ENCODE measurements around the gene COL1A2. TPM values are rescaled to one million over a fixed set of nuclear protein-coding genes. Genes with fewer than 3 reads are reported as not detected.

Gene COL1A2
- total RNA-seq, 2 experiments from 2014 or later, result 0.28 to 0.33 TPM

GRCh38 chr7:94436018-94436604, 41.4 kb downstream of the COL1A2 start:
- Histone ChIP-seq H3K4me1 (ENCODE audit: insufficient read depth, low read length) (no peaks in the 10 kb centered on the region), H3K9me3 (ENCODE audit: control insufficient read depth in 1 of 2, insufficient read depth in 1 of 2, low read length in 2 of 2) (no peaks in the 10 kb centered on the region), H3K36me3 (ENCODE audit: insufficient read depth, low read length) (no peaks in the 10 kb centered on the region), H3K27ac (ENCODE audit: low read depth in 1 of 2, low read length in 2 of 2) (no peak overlapping the region), H3K4me3 (ENCODE audit: low read length) (no peak overlapping the region), H3K27me3 (ENCODE audit: control insufficient read depth in 1 of 2, insufficient read depth in 2 of 2, low read length in 2 of 2) (peaks cover 0 to 20% of the 10 kb centered on the region in 2 experiments)
- H3K27ac Mint-ChIP-seq, result no peak overlapping the region
- peak; percentile 76 for TF ChIP-seq CTCF (IDR thresholded peaks at IDR 0.05)
- no peak overlapping the region for H3K4me3 Mint-ChIP-seq
- peaks cover 6% of the 10 kb centered on the region for H3K4me1 Mint-ChIP-seq (ENCODE audit: low read depth)
- DNase-seq (peak in 13 of 14 experiments; percentile 1 to 70 (median 21)), ATAC-seq (ENCODE audit: poor library complexity) (peak; percentile 77)
- no peaks in the 10 kb centered on the region for H3K36me3 Mint-ChIP-seq (ENCODE audit: low read depth)
- CTCF ChIA-PET, result interaction anchor here (0.9 kb wide), 1 partner anchor 9 kb away, joined by 3 read pairs; no protein-coding TSS in a partner anchor
- intact Hi-C loops (cut with DNase I, micrococcal nuclease), result loop anchor here (5.0 to 10.0 kb wide), 2 partner anchors 1254 to 1261 kb away; no protein-coding TSS in a partner anchor
- POLR2A ChIA-PET, result no interaction called here
- H3K27me3 Mint-ChIP-seq, result peaks cover 35% of the 10 kb centered on the region
- H3K9me3 Mint-ChIP-seq, result no peaks in the 10 kb centered on the region

- POLR2A ChIA-PET, result no interaction called here
- H3K9me3 Mint-ChIP-seq, result no peaks in the 10 kb centered on the region
- ATAC-seq (ENCODE audit: poor library complexity) (no peak), DNase-seq (no peak)
- Histone ChIP-seq H3K27me3 (ENCODE audit: control insufficient read depth in 1 of 2, insufficient read depth in 2 of 2, low read length in 2 of 2) (peaks cover 0 to 20% of the 10 kb centered on the region in 2 experiments), H3K36me3 (ENCODE audit: insufficient read depth, low read length) (no peaks in the 10 kb centered on the region), H3K27ac (ENCODE audit: low read depth in 1 of 2, low read length in 2 of 2) (no peak overlapping the region), H3K4me1 (ENCODE audit: insufficient read depth, low read length) (no peaks in the 10 kb centered on the region), H3K9me3 (ENCODE audit: control insufficient read depth in 1 of 2, insufficient read depth in 1 of 2, low read length in 2 of 2) (no peaks in the 10 kb centered on the region), H3K4me3 (ENCODE audit: low read length) (no peak overlapping the region)
- no peak overlapping the region for H3K4me3 Mint-ChIP-seq
- H3K4me1 Mint-ChIP-seq (ENCODE audit: low read depth), result peaks cover 6% of the 10 kb centered on the region
- H3K36me3 Mint-ChIP-seq (ENCODE audit: low read depth), result no peaks in the 10 kb centered on the region
- CTCF ChIA-PET, result interaction anchor here (0.8 to 0.9 kb wide), 2 partner anchors 8 to 14 kb away, joined by 3 read pairs; no protein-coding TSS in a partner anchor
- TF ChIP-seq CTCF (IDR thresholded peaks at IDR 0.05), result no peak
- intact Hi-C loops (cut with DNase I, micrococcal nuclease), result loop anchor here (5.0 to 10.0 kb wide), 2 partner anchors 1254 to 1262 kb away; no protein-coding TSS in a partner anchor
- H3K27me3 Mint-ChIP-seq, result peaks cover 35% of the 10 kb centered on the region
- no peak overlapping the region for H3K27ac Mint-ChIP-seq
Observed at GRCh38 chr7:94436700-94437099, 42.0 kb downstream of the COL1A2 start.

GRCh38 chr7:94439893-94440381, 45.2 kb downstream of the COL1A2 start:
- Mint-ChIP-seq H3K36me3 (ENCODE audit: low read depth) (no peaks in the 10 kb centered on the region), H3K4me1 (ENCODE audit: low read depth) (peaks cover 6% of the 10 kb centered on the region), H3K9me3 (no peaks in the 10 kb centered on the region), H3K4me3 (no peak overlapping the region), H3K27ac (no peak overlapping the region), H3K27me3 (peaks cover 46% of the 10 kb centered on the region)
- TF ChIP-seq CTCF (IDR thresholded peaks at IDR 0.05), result no peak
- CTCF ChIA-PET, result interaction anchor here (0.8 kb wide), 1 partner anchor 9 kb away, joined by 3 read pairs; no protein-coding TSS in a partner anchor
- DNase-seq, result no peak
- POLR2A ChIA-PET, result no interaction called here
- no peak overlapping the region for H3K4me3 ChIP-seq (ENCODE audit: low read length)
- ATAC-seq (ENCODE audit: poor library complexity), result no peak
- H3K4me1 ChIP-seq (ENCODE audit: insufficient read depth, low read length), result no peaks in the 10 kb centered on the region
- intact Hi-C loops (cut with DNase I, micrococcal nuclease), result loop anchor here (5.0 to 10.0 kb wide), 2 partner anchors 1258 to 1265 kb away; no protein-coding TSS in a partner anchor
- H3K36me3 ChIP-seq (ENCODE audit: insufficient read depth, low read length), result no peaks in the 10 kb centered on the region
- H3K27ac ChIP-seq (ENCODE audit: low read depth in 1 of 2, low read length in 2 of 2), result no peak overlapping the region
- H3K27me3 ChIP-seq (ENCODE audit: control insufficient read depth in 1 of 2, insufficient read depth in 2 of 2, low read length in 2 of 2), result peaks cover 0 to 20% of the 10 kb centered on the region in 2 experiments
- H3K9me3 ChIP-seq (ENCODE audit: control insufficient read depth in 1 of 2, insufficient read depth in 1 of 2, low read length in 2 of 2), result no peaks in the 10 kb centered on the region

Measured in CD4-positive, alpha-beta T cell (primary cell).